T-helper 22 cell (primary cell): ENCODE results near the gene LTO1.

Experiments used
- DNase-seq: peaks from one replicate; pipeline ENCODE4 v3.0.0-alpha.2; 2020; ENCODE audit warnings: low read depth

LTO1 gene

DNA sequence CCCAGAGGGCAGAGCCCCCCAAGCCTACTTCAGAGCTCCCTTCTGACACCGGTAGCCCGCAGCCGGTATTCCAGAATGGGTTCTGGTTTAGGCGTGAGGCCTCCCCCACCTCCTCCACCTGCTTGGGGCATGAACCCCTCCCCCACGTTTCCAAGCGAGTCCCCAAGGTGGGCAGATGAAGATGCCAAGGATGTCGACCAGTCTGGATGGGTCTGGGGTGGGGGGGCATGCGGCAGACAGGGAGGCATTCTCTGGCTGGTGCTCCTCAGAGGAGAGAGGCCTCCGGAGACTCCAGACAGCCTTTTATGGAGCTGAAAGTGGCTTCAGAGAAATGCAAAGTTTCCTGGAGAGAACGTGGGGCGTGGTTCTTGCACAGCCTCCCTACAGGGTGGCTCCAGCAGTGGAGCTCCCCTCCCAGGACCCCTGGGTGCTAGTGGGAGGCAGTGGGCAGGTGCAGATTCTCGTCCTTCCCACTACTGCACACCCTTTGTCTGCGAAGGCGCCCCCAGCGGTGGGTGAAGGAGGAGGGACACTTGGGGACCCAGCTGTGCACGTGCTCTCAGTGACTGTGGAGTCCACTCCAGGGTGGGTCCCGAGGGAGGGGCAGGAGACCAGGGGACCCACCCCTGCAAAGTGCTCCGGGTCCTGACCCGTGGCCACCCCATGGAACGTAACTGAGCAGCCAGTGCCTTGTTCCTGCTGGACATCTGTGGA, 30.0 kb downstream of the LTO1 start:
- no peak for DNase-seq

DNA sequence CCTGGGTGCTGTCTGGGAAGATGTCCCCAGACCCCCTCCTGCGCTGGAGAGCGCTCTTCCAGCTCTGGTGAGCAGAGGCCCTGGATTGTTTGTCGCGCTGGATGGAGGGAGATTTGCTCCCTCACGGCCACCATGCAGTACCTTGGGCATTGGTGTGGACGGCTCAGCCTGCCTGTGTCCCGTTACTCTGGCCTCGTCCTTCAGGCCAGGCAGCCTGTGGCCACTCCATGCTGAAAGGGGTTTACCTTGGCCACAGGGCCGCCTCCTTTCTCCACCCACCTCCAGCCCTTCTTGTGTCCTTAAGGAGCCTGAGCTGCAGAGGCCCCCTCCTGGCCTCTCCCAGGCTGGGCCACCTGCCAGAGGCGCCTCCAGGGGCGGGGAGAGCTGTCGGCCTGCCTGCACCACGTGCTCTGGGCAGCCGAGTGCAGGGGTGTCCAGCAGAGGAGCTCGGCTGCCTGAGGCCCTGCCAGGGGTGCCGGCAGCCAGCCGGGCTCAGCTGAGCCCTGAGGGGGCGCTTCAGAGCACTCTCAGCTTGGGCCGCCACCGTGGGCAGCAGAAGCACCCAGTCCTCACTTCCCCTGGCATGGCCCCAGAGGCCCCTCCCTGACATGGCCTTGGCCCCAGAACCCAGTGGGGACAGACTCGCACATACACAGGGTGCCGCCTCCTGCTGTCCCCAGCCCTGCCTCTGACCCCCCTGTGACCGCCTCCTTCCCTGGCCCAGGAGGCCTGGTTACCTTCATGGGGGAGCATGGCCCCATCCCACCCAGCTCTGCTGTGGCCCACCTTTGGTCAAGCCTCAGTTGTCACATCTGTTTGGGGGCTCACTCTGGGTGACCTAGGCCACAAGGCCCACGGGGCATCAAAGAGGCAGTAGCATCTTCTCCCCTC, 30.8 kb downstream of the LTO1 start:
- no peak for DNase-seq

- no peak for DNase-seq
Measured at GRCh38 chr11:69643646-69644045, 31.5 kb downstream of the LTO1 start.

- peak; percentile 50 for DNase-seq
Measured at GRCh38 chr11:69642913-69643632, 32.1 kb downstream of the LTO1 start.

- no peak for DNase-seq
Measured at GRCh38 chr11:69642549-69642912, 32.6 kb downstream of the LTO1 start.

- no peak for DNase-seq
Measured at GRCh38 chr11:69641681-69642548, 33.2 kb downstream of the LTO1 start.

GRCh38 chr11:69640995-69641581, 34.1 kb downstream of the LTO1 start, which contains the start of gene CCND1:
TSS of gene CCND1 (plus strand) at chr11:69641156. CDS start at chr11:69641314, 158 bp downstream.
- DNase-seq: no peak

DNA sequence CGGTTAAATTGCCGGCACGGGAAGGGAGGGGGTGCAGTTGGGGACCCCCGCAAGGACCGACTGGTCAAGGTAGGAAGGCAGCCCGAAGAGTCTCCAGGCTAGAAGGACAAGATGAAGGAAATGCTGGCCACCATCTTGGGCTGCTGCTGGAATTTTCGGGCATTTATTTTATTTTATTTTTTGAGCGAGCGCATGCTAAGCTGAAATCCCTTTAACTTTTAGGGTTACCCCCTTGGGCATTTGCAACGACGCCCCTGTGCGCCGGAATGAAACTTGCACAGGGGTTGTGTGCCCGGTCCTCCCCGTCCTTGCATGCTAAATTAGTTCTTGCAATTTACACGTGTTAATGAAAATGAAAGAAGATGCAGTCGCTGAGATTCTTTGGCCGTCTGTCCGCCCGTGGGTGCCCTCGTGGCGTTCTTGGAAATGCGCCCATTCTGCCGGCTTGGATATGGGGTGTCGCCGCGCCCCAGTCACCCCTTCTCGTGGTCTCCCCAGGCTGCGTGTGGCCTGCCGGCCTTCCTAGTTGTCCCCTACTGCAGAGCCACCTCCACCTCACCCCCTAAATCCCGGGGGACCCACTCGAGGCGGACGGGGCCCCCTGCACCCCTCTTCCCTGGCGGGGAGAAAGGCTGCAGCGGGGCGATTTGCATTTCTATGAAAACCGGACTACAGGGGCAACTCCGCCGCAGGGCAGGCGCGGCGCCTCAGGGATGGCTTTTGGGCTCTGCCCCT, 34.7 kb downstream of the LTO1 start:
- no peak for DNase-seq

- DNase-seq: no peak
Measured at GRCh38 chr11:69639831-69640230, 35.3 kb downstream of the LTO1 start.

GRCh38 chr11:69638941-69639681, 36.0 kb downstream of the LTO1 start:
- no peak for DNase-seq

GRCh38 chr11:69637941-69638871, 36.9 kb downstream of the LTO1 start:
- no peak for DNase-seq

GRCh38 chr11:69637198-69637940, 37.8 kb downstream of the LTO1 start:
- no peak for DNase-seq

DNA sequence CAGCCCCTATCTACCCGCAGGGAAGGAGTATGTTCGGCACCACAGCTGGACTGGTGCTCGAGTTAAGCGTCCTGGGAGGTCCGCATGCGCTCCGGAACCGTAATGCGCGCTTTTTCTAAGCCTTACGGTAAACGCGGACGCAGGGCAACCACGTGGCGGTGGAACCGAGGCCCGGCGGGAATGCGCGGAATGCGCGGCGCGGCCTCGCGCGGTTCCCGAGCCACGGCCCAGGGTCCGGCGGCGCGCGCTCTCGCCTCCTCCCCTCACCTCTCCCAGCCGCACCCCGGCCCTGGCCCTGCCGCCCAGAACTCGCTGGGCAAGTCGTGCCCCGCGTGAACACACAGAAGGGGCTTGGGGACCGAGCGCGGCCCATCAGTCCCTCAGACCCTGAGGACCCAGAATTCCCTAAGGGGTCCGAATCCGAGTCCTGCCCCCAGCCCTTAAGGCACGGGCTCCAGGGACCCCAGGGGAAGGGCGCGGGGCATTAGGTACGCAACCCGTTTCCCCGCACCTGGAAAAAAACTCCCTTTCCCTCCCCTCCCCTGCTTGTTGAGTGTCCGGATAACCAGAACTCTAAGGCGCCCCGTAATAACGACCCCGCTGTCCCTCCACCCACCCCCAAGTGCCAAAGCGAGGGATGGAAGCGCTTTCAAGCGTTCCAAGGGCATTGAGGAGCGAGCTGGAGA, 38.5 kb downstream of the LTO1 start:
- DNase-seq: no peak

DNA sequence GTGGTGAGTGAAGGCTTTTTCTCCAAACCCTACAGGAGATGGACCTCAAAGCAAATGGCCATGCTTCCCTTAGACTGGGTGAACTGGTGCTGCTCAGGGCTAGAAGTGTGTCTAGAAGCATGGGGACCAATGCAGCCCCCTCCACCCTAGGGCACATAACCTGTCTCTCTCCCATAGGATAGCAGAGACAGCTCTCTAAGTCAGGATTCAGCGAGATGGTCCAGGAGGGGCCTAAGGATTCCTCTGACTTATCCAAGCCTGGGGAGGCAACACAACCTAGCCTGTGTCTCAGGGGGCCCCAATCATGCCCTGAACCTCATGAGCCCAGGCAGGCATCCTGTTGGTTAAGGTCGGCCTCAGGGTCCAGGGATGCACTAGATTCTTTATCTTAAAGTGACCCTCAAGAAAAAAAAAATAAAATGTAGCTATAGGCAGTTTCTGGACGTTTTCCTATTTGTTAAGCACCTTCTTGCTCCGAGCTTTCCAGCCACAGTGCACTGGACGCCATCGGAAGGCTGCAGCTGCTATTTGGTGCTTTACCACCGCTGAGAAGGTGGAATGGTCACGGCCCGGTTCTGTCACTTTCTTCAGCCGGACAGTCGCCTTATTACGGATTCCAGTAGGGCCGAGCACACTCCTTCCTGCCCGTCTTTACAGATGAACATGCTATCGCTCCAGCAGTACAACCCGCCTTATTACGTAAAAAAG, 39.2 kb downstream of the LTO1 start:
- DNase-seq: no peak

GRCh38 chr11:69635195-69635594, 40.0 kb downstream of the LTO1 start:
- no peak for DNase-seq

DNA sequence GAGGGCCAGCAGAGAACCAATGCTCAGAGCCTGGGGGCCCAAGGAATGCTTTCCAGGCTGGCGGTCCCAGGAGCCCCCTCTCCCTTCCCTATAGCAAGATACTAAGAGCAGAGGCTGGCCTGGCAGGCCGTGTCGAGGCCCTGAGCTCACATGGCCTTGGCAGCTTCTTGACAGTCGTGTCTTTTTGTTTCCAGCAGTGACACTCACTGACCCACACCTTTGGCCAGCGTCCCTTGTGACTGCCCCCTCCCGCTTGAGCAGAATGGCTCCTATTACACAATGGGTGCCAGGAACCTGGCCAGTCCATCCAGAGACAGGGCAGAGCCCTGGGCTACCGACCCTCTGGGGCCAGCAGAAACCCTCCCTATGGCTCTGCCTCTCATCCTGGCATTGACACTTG, 40.6 kb downstream of the LTO1 start:
- no peak for DNase-seq

- no peak for DNase-seq
Measured at GRCh38 chr11:69634069-69634468, 41.1 kb downstream of the LTO1 start.
